HG03159 (cell line): ENCODE data around the gene TMEM132E.

Experiments used
- ATAC-seq: cut with Tn5 transposase; IDR thresholded peaks from one replicate; pipeline ENCODE4 v1.9.1; 2021; ENCODE audit warnings: mild to moderate bottlenecking, moderate library complexity; ENCODE audit not compliant: unreplicated experiment

The TMEM132E gene

GRCh38 chr17:34601416-34601815, 22.0 kb downstream of the TMEM132E start:
- ATAC-seq, result no peak

DNA sequence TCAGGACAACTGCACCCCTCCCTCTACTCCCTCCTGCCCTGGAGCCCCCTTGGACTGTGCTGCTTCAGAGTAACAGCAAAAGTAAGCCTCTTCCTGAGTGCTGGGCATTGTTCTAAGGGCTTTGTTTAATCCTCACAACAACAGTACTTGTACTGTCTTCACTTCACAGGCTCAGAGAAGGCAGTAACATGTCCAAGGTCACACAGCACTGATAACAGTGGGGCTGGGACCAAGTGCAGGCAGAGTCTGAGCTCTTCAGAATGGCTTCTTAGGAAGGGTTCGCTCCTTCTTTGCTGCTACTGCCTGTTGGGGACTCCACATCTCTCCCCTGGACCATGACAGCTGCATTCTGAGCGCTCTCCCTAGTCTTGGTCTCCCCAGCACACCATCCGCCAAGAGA, 24.6 kb downstream of the TMEM132E start:
- ATAC-seq, result no peak

GRCh38 chr17:34606763-34607162, 27.4 kb downstream of the TMEM132E start:
- ATAC-seq, result no peak

- ATAC-seq, result no peak
Observed at GRCh38 chr17:34607917-34608316, 28.5 kb downstream of the TMEM132E start.

DNA sequence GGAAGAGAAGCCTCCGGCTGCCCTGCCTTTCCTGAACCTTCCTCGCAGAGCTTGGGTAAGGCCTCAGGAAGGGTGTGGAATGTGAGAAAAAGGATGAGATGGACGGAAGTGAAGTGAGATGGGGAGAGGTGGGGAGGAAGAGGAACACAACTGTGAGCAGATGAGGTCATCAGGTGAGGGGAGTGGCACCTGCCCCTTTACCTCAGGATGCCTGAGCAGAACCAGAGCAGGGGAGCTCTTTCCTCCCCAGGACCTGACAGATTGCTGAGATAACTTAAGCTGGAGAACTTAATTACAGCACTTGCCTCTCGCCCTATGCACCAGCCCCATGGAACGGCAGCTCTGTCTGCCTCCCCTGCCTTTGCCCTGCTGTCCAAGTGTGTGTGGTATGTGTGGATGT, 29.8 kb downstream of the TMEM132E start:
- no peak for ATAC-seq

DNA sequence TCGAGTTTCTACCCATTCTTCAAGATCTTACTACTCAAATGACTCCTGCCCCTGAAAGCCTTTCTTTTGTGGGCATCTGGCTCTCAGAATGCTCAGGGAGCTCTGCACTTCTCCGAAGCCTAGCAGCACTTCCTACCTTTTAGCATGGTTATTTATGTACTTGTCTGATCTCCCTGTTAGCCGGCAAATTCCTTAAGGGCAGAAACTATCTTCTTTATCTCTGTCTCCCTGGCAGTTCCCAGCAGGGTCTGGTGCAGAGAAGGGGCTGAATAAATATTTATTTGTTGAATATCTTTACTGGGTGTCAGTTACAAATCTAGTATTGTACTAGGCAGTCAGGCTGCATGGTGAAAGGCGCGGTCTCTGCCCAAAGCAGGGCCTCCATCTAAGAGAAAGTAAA, 30.7 kb downstream of the TMEM132E start:
- ATAC-seq, result no peak

GRCh38 chr17:34610506-34610905, 31.1 kb downstream of the TMEM132E start:
- ATAC-seq, result no peak

DNA sequence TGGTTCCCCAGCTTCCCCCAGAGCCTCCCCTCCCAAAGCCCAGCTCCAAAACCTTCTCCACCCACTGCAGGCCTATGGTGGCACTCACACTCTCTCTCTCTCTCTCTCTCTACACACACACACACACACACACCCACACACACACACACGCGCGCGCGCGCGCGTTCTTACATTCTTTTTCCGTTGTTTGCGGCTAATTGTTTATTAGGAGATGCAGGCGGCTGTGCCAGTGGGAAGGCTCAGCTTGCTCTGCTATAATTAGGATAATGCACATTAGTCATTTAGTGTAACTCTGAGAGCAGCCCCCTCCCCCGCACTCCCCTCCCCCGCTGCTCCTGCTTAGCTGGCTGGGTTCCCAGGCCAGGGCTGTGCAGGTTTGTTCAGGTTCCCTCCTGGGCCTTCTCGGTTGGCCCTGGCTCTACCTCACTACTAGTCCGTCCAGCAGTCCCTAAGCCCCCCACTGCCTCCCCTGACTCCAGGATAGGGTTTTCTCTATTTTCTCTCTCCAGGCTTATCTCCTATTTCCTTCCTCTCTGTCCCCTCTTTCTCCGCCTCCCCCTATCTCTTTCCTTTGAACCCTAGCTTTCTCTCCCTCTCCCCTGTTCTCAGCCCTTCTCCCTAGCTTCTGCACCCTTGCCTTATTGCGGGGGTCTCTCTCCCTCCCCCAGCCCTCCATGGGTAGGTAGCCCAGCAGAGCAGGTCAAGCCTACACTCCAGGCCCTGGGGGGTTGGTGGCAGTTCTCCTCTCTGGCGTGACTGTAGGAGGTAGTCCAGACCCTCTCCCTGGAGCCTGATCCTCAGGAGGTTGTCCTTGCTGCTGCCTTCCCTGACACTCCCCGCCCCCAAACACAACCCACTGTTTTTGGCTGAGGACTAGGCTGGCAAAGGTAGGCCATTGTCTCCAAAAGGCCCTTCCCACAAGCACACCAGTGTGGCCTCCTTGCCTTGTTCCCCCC, 34.0 kb downstream of the TMEM132E start:
- no peak for ATAC-seq

GRCh38 chr17:34614698-34615097, 35.3 kb downstream of the TMEM132E start:
- no peak for ATAC-seq

DNA sequence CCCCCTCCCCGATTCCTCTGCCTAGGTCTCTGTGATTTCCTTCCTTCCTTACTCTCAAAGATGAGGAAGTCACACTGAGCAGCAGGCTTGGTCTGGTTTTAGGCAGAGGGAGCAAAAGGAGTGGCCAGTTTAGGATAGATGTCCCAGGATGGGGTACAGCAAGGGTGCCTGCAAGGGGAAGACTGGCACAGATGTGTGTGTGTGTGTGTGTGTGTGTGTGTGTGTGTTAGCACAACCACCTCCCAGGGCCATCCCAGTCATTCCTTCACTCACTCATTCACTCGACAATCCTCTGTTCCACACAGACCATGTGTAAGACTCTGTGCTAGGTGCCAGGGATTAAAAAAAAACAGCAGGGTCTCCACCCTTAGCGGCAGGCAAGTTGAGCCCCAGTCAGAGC, 35.9 kb downstream of the TMEM132E start:
- ATAC-seq, result no peak

DNA sequence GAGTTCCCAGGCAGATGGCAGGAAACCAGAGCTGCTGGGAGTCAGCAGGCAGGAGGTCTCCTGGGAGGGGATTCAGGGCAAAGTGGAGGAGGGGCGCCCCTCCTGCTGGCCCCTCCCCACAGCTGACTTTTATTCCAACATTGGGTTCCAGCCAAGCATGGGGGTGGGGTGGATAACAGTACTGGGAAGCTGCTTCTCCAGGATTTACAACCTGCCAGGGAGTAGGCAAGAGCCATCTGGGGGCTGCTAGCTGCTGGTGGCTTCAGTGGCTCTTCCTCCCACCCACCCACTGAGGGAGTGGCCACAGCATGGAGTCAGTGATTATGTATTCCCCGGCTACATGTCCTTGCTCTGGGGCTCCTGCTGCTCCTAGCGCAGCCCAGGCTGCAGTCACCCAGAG, 36.8 kb downstream of the TMEM132E start:
- ATAC-seq, result no peak

- ATAC-seq, result no peak
Observed at GRCh38 chr17:34617398-34617797, 38.0 kb downstream of the TMEM132E start.

GRCh38 chr17:34619687-34620217, 40.4 kb downstream of the TMEM132E start:
- ATAC-seq, result no peak

- no peak for ATAC-seq
Observed at GRCh38 chr17:34620458-34620857, 41.1 kb downstream of the TMEM132E start.

DNA sequence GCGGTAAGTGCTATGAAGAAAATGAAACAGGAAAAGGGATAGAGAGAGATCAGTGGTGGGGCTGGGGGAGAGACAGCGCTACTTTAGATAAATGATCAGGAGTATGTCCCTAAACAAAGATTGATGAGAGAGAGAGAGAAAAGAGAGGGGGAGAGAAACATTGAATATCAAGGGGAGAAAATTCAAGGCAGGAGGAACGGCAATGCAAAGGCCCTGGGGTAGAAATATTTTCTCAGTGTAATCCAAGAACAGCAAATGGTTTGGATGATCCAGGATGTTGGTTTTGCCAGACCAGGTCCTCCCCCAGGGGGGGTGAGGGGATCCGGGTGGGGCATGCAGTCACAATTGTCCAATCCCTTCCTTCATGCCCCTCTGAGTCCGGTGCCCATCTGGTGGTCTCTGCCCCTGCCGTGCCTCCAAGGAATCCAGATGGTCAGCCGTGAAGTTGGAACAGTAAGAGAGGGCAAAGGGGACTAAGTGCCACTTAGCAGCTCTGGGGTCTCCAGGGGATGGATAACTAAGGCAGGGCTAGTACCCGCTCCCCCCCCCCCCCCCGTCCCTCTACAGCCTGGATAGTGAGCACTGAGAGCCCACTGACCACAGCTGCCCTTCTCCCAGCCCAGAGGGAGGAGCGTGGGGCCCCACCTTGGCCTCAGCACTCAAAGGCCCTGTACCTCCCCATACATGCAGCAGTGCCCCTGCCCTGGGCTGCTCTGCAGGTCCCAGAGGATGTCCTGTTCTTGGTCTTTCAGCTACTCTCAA, 43.7 kb downstream of the TMEM132E start:
- no peak for ATAC-seq

- ATAC-seq, result no peak
Observed at GRCh38 chr17:34623856-34624766, 44.7 kb downstream of the TMEM132E start.

- ATAC-seq, result no peak
Observed at GRCh38 chr17:34624767-34625383, 45.5 kb downstream of the TMEM132E start.

DNA sequence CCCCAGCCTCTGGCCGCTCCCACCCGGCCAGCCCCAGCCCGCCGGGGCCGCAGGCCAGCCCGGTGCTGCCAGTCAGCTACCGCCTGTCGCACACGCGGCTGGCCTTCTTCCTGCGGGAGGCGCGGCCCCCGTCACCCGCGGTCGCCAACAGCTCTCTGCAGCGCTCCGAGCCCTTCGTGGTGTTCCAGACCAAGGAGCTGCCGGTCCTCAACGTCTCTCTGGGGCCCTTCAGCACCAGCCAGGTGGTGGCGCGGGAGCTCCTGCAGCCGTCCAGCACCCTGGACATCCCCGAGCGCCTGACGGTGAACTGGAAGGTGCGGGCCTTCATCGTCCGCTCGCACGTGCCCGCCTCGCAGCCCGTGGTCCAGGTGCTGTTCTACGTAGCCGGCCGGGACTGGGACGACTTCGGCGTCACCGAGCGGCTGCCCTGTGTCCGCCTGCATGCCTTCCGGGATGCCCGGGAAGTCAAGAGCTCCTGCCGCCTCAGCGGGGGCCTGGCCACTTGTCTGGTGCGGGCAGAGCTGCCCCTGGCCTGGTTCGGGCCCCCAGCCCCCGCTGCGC, 46.8 kb downstream of the TMEM132E start:
- no peak for ATAC-seq

- no peak for ATAC-seq
Observed at GRCh38 chr17:34628879-34629278, 49.5 kb downstream of the TMEM132E start.

DNA sequence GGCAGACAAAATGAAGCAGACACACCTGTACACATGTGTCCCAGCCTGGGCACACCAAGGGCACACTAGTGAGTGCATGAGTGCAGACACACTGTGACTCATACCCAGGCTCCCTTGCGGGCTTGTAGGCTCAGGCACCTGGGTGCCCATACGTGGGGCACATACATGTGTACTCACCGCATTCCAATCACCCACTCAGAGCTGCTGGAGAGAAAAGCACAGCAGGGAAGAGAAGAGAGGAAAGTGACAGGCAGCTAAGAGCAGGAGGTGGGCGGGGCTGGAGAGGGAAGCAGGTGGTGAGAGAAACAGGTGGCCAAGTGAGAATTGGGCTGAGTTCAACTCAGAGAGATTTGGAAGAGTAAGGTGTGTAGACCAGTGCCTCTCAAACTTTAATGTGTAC, 54.0 kb downstream of the TMEM132E start:
- no peak for ATAC-seq
